HEK293 (cell line): ENCODE results near the gene APOL4.

ENCODE experiments used
- CTCF ChIA-PET: fragments of 350-600 bp; formaldehyde crosslinking; extraction: SDS; loops from one replicate; lab custom pipeline; 2021; ENCODE audit warnings: antibody characterized with exemption; lab: Yijun Ruan, JAX
- POLR2A ChIA-PET: fragments of 300-600 bp; formaldehyde crosslinking; extraction: SDS; loops from one replicate; lab custom pipeline; 2020; ENCODE audit warnings: antibody characterized with exemption, inconsistent platforms; lab: Yijun Ruan, JAX
- H3K27ac ChIP-seq: fragments of 200-500 bp; sonication (Bioruptor generic); 2 replicates; pipeline ENCODE4 v1.5.1; 2014; ENCODE audit warnings: low read depth, low read length, control low read depth, inconsistent platforms; ENCODE audit errors: extremely low read depth
- H3K36me3 ChIP-seq, 2 experiments: fragments of 200-500 bp in 1 of 2; sonication (Bioruptor generic) in 1 of 2; 1 replicate in 1 of 2; 2 replicates in 1 of 2; pipeline ENCODE4 v1.5.1; 2014 to 2017; ENCODE audit warnings: inconsistent platforms in 2 of 2, low read length in 2 of 2; ENCODE audit not compliant: control insufficient read depth in 2 of 2, insufficient read depth in 1 of 2
- H3K4me1 ChIP-seq: fragments of 200-500 bp; sonication (Bioruptor generic); 2 replicates; pipeline ENCODE4 v1.5.1; 2014; ENCODE audit warnings: mild to moderate bottlenecking, low read length, inconsistent platforms; ENCODE audit not compliant: control insufficient read depth, insufficient read depth
- H3K4me3 ChIP-seq: 2 replicates; pipeline ENCODE4 v1.5.1; 2011; ENCODE audit warnings: low read depth, mild to moderate bottlenecking, control low read depth, low read length, moderate library complexity
- H3K9me3 ChIP-seq: fragments of 200-500 bp; sonication (Bioruptor generic); 2 replicates; pipeline ENCODE4 v1.5.1; 2014; ENCODE audit warnings: low read depth, low read length, inconsistent platforms; ENCODE audit not compliant: control insufficient read depth, insufficient read depth
- AEBP2 ChIP-seq: fragments of 450-650 bp; formaldehyde crosslinking; IDR thresholded peaks from 2 replicates; pipeline ENCODE4 v1.5.1; 2016; ENCODE audit warnings: missing biosample characterization, missing genetic modification characterization, borderline replicate concordance
- EGR2 ChIP-seq: fragments of 450-650 bp; formaldehyde crosslinking; IDR thresholded peaks from 2 replicates; pipeline ENCODE4 v1.5.1; 2016; ENCODE audit warnings: low read depth, missing biosample characterization, missing genetic modification characterization
- PATZ1 ChIP-seq: fragments of 450-650 bp; formaldehyde crosslinking; IDR thresholded peaks from 2 replicates; pipeline ENCODE4 v1.5.1; 2016; ENCODE audit warnings: missing biosample characterization, missing genetic modification characterization
- PBX3 ChIP-seq: sonication (generic); formaldehyde crosslinking; IDR thresholded peaks from 2 replicates; pipeline ENCODE4 v1.8.1; 2022; ENCODE audit warnings: mild to moderate bottlenecking, moderate library complexity, missing genetic modification reagents
- PRDM1 ChIP-seq: fragments of 450-650 bp; formaldehyde crosslinking; IDR thresholded peaks from 2 replicates; pipeline ENCODE4; 2016; ENCODE audit warnings: missing biosample characterization, missing genetic modification characterization
- SALL2 ChIP-seq: fragments of 450-650 bp; formaldehyde crosslinking; IDR thresholded peaks from 2 replicates; pipeline ENCODE4 v1.5.0; 2017; ENCODE audit warnings: missing biosample characterization, mild to moderate bottlenecking, missing genetic modification characterization, borderline replicate concordance
- SCRT2 ChIP-seq: fragments of 450-650 bp; formaldehyde crosslinking; IDR thresholded peaks from 2 replicates; pipeline ENCODE4 v1.5.1; 2016; ENCODE audit warnings: missing biosample characterization, missing genetic modification characterization
- SETDB1 ChIP-seq: IDR thresholded peaks from one replicate; pipeline ENCODE4 v1.6.1; 2017; ENCODE audit warnings: mild to moderate bottlenecking, low read length, moderate library complexity, mixed read lengths; ENCODE audit not compliant: insufficient read length
- ZEB2 ChIP-seq: fragments of 450-650 bp; formaldehyde crosslinking; IDR thresholded peaks from 2 replicates; pipeline ENCODE4 v1.5.1; 2016; ENCODE audit warnings: missing biosample characterization, missing genetic modification characterization
- ZNF10 ChIP-seq: fragments of 450-650 bp; formaldehyde crosslinking; IDR thresholded peaks from 2 replicates; pipeline ENCODE4 v1.5.1; 2017; ENCODE audit warnings: missing biosample characterization, missing genetic modification characterization
- ZNF114 ChIP-seq: fragments of 450-650 bp; formaldehyde crosslinking; IDR thresholded peaks from 2 replicates; pipeline ENCODE4 v1.5.0; 2017; ENCODE audit warnings: missing biosample characterization, missing genetic modification characterization
- ZNF280D ChIP-seq: fragments of 450-650 bp; formaldehyde crosslinking; IDR thresholded peaks from 2 replicates; pipeline ENCODE4 v1.5.1; 2016; ENCODE audit warnings: missing biosample characterization, missing genetic modification characterization
- ZNF324 ChIP-seq: fragments of 450-650 bp; formaldehyde crosslinking; IDR thresholded peaks from 2 replicates; pipeline ENCODE4 v1.5.1; 2016; ENCODE audit warnings: missing biosample characterization, missing genetic modification characterization
- ZNF335 ChIP-seq: fragments of 450-650 bp; formaldehyde crosslinking; conservative IDR thresholded peaks from 2 replicates; pipeline ENCODE4 v1.5.1; 2016; ENCODE audit warnings: missing biosample characterization, missing genetic modification characterization
- ZNF629 ChIP-seq: fragments of 450-650 bp; formaldehyde crosslinking; IDR thresholded peaks from 2 replicates; pipeline ENCODE4 v1.5.1; 2017; ENCODE audit warnings: missing biosample characterization, missing genetic modification characterization
- ZNF639 ChIP-seq: fragments of 450-650 bp; formaldehyde crosslinking; IDR thresholded peaks from 2 replicates; pipeline ENCODE4 v1.5.1; 2016; ENCODE audit warnings: missing biosample characterization, missing genetic modification characterization
- ZNF654 ChIP-seq: fragments of 450-650 bp; formaldehyde crosslinking; IDR thresholded peaks from 2 replicates; pipeline ENCODE4 v1.5.1; 2016; ENCODE audit warnings: low read depth, missing biosample characterization, missing genetic modification characterization
- ZNF670 ChIP-seq: fragments of 450-650 bp; formaldehyde crosslinking; IDR thresholded peaks from 2 replicates; pipeline ENCODE4 v1.5.1; 2016; ENCODE audit warnings: missing biosample characterization, missing genetic modification characterization, low read depth
- ZNF776 ChIP-seq: fragments of 450-650 bp; formaldehyde crosslinking; IDR thresholded peaks from 2 replicates; pipeline ENCODE4 v1.5.0; 2017; ENCODE audit warnings: missing biosample characterization, missing genetic modification characterization, borderline replicate concordance
- ZSCAN30 ChIP-seq: fragments of 450-650 bp; IDR thresholded peaks from 2 replicates; pipeline ENCODE4 v1.5.1; 2018; ENCODE audit warnings: missing biosample characterization, mild to moderate bottlenecking, missing genetic modification characterization, moderate library complexity

The APOL4 gene

GRCh38 chr22:36223504-36223903 is 21.9 kb upstream of the APOL4 start (continued):
- TF ChIP-seq ZNF639, result no peak
- TF ChIP-seq ZNF776, result no peak
- TF ChIP-seq SETDB1, result no peak
- TF ChIP-seq SALL2, result no peak

- Histone ChIP-seq H3K4me3 (no peak overlapping the region), H3K9me3 (no peaks in the 10 kb centered on the region), H3K4me1 (no peaks in the 10 kb centered on the region), H3K36me3 (peaks cover 0 to 8% of the 10 kb centered on the region in 2 experiments; a peak in 1 of 3 replicates), H3K27ac (no peak overlapping the region)
- CTCF ChIA-PET, result interaction anchor here (0.7 to 5.0 kb wide), 8 partner anchors 8 to 263 kb away, joined by 3 to 30 read pairs (median 3); partner anchors contain the start of gene APOL2
- POLR2A ChIA-PET, result no interaction called here
- TF ChIP-seq ZNF629 (tag by site-specific recombination) (no peak), PBX3 (CRISPR knock-in tag) (no peak), ZNF335 (tag by site-specific recombination) (no peak), AEBP2 (tag by site-specific recombination) (no peak)
Observed at GRCh38 chr22:36222887-36223450, 21.4 kb upstream of the APOL4 start.

- H3K27ac ChIP-seq, result no peak overlapping the region
- H3K36me3 ChIP-seq, result no peaks in the 10 kb centered on the region
- H3K4me1 ChIP-seq, result no peaks in the 10 kb centered on the region
- no peaks in the 10 kb centered on the region for H3K9me3 ChIP-seq
- CTCF ChIA-PET, result interaction anchor here (0.6 to 5.0 kb wide), 11 partner anchors 13 to 264 kb away, joined by 3 to 30 read pairs (median 3); partner anchors contain the start of gene APOL2
- no peak overlapping the region for H3K4me3 ChIP-seq
- POLR2A ChIA-PET, result no interaction called here
- peak; percentile 41; the same call in 1 of the 2 replicates for TF ChIP-seq SCRT2 (tag by site-specific recombination)
- no peak for TF ChIP-seq ZNF324 (tag by site-specific recombination)
- no peak for TF ChIP-seq SALL2
- TF ChIP-seq ZEB2, result no peak
- no peak for TF ChIP-seq ZNF10 (tag by site-specific recombination)
- TF ChIP-seq ZSCAN30 (tag by site-specific recombination), result no peak
- no peak for TF ChIP-seq EGR2 (tag by site-specific recombination)
- TF ChIP-seq ZNF114, result no peak
- no peak for TF ChIP-seq ZNF280D (tag by site-specific recombination)
- no peak for TF ChIP-seq ZNF670 (tag by site-specific recombination)
- peak; percentile 32; the same call in 1 of the 2 replicates for TF ChIP-seq PATZ1 (tag by site-specific recombination)
- peak; percentile 54 for TF ChIP-seq ZNF654 (tag by site-specific recombination)
- no peak for TF ChIP-seq PRDM1 (tag by site-specific recombination)
Observed at GRCh38 chr22:36221799-36222751, 20.5 kb upstream of the APOL4 start.
